Measurements from ENCODE around the gene BRCA1.
"Not testable (repeated sequence)": the region's sequence is repeated elsewhere in the genome, so short reads cannot be mapped to it uniquely, and the experiment has no call there.

BRCA1 gene

GRCh38 chr17:43134774-43135453 lies 9.8 kb upstream of the BRCA1 start:
- no peak for DNase-seq (ENCODE audit: low read depth in 3 of 3)

GRCh38 chr17:43133439-43133838 lies 8.3 kb upstream of the BRCA1 start:
- not testable (repeated sequence) for DNase-seq (ENCODE audit: low read depth in 3 of 3)

GRCh38 chr17:43132117-43132516 lies 7.0 kb upstream of the BRCA1 start:
- DNase-seq (ENCODE audit: low read depth in 3 of 3) = no peak

- no peak for DNase-seq (ENCODE audit: low read depth in 3 of 3)
Measured at GRCh38 chr17:43129671-43130010, 4.5 kb upstream of the BRCA1 start.

GRCh38 chr17:43127333-43127876 lies 2.2 kb upstream of the BRCA1 start:
- not testable (repeated sequence) for DNase-seq (ENCODE audit: low read depth in 3 of 3)

GRCh38 chr17:43126911-43127290 lies 1.7 kb upstream of the BRCA1 start:
- DNase-seq (ENCODE audit: low read depth in 3 of 3) = no peak

- DNase-seq (ENCODE audit: low read depth in 3 of 3) = no peak
Measured at GRCh38 chr17:43125967-43126910, 1.1 kb upstream of the BRCA1 start.

GRCh38 chr17:43118679-43119615 lies 6.2 kb downstream of the BRCA1 start:
- DNase-seq (ENCODE audit: low read depth in 3 of 3) = no peak

- DNase-seq (ENCODE audit: low read depth in 3 of 3) = no peak
Measured at GRCh38 chr17:43114151-43114552, 11.0 kb downstream of the BRCA1 start.

- no peak for DNase-seq (ENCODE audit: low read depth in 3 of 3)
Measured at GRCh38 chr17:43106552-43106951, 18.6 kb downstream of the BRCA1 start.

GRCh38 chr17:43105146-43105545 lies 20.0 kb downstream of the BRCA1 start:
- DNase-seq (ENCODE audit: low read depth in 3 of 3) = no peak

- DNase-seq (ENCODE audit: low read depth in 3 of 3) = no peak
Measured at GRCh38 chr17:43104665-43105064, 20.5 kb downstream of the BRCA1 start.

GRCh38 chr17:43095364-43095763 lies 29.8 kb downstream of the BRCA1 start:
- not testable (repeated sequence) for DNase-seq (ENCODE audit: low read depth in 3 of 3)

GRCh38 chr17:43094129-43094835 lies 30.9 kb downstream of the BRCA1 start:
- DNase-seq (ENCODE audit: low read depth in 3 of 3) = no peak

- no peak for DNase-seq (ENCODE audit: low read depth in 3 of 3)
Measured at GRCh38 chr17:43092901-43093300, 32.3 kb downstream of the BRCA1 start.

- DNase-seq (ENCODE audit: low read depth in 3 of 3) = no peak
Measured at GRCh38 chr17:43090022-43090421, 35.1 kb downstream of the BRCA1 start.

- no peak for DNase-seq (ENCODE audit: low read depth in 3 of 3)
Measured at GRCh38 chr17:43085474-43085873, 39.7 kb downstream of the BRCA1 start.

GRCh38 chr17:43079641-43080302 lies 45.4 kb downstream of the BRCA1 start:
- DNase-seq (ENCODE audit: low read depth in 3 of 3) = no peak

- no peak for DNase-seq (ENCODE audit: low read depth in 3 of 3)
Measured at GRCh38 chr17:43074869-43075268, 50.3 kb downstream of the BRCA1 start.

GRCh38 chr17:43070872-43071271 lies 54.3 kb downstream of the BRCA1 start:
- no peak for DNase-seq (ENCODE audit: low read depth in 3 of 3)

GRCh38 chr17:43070257-43070656 lies 54.9 kb downstream of the BRCA1 start:
- DNase-seq (ENCODE audit: low read depth in 3 of 3) = no peak

Measured in stimulated activated CD4-positive, alpha-beta T cell treated with anti-CD3 and anti-CD28 coated beads, TNF-alpha, amount 100 ng/mL, for 24 hours (primary cell).